B cell (primary cell): ENCODE data around the gene LRRC61. TPM values are rescaled to one million over a fixed set of nuclear protein-coding genes. Genes with fewer than 3 reads are reported as not detected.
"Not testable (repeated sequence)": the region's sequence is repeated elsewhere in the genome, so short reads cannot be mapped to it uniquely, and the experiment has no call there.

ENCODE experiments used
- ATAC-seq: fragments of 200-7000 bp; cut with Tn5 transposase; one replicate; pipeline ENCODE4 v1.10.0; 2021; ENCODE audit warnings: low read depth, mild to moderate bottlenecking, moderate number of reproducible peaks, moderate library complexity
- CTCF ChIA-PET: fragments of 350-600 bp; sonication (Branson Sonifier 250); formaldehyde crosslinking; loops from one replicate; lab custom pipeline; 2021; ENCODE audit warnings: antibody characterized with exemption, inconsistent platforms; lab: Charles Lee
- POLR2A ChIA-PET: fragments of 350-600 bp; sonication (Branson Sonifier 250); formaldehyde crosslinking; loops from one replicate; lab custom pipeline; 2021; ENCODE audit warnings: antibody characterized with exemption; lab: Charles Lee
- DNase-seq: peaks from one replicate; pipeline ENCODE4 v3.0.0; 2013
- H2AFZ ChIP-seq: 2 replicates; pipeline ENCODE4 v1.6.1; 2012; ENCODE audit warnings: mild to moderate bottlenecking, low read depth, low read length; ENCODE audit not compliant: insufficient read depth, poor library complexity, severe bottlenecking
- H3K27ac ChIP-seq, 2 donors: 1 replicate in 1 of 2; 2 replicates in 1 of 2; pipeline ENCODE4 v1.5.1; 2012 to 2013; ENCODE audit warnings: low read length in 2 of 2, mild to moderate bottlenecking in 2 of 2, moderate library complexity in 1 of 2
- H3K27me3 ChIP-seq, 4 experiments: fragments of 200-600 bp in 1 of 4; sonication (generic) in 1 of 4; replicated peaks in 1 of 4; 1 replicate in 2 of 4; 2 replicates in 2 of 4; pipeline versions ENCODE4 v1.6.1 to v1.7.0; 2013 to 2016; ENCODE audit warnings: low read length in 3 of 4, mild to moderate bottlenecking in 2 of 4, mixed read lengths in 1 of 4, moderate library complexity in 1 of 4; ENCODE audit not compliant: insufficient read depth in 4 of 4, control insufficient read depth in 3 of 4; ENCODE audit errors: control extremely low read depth in 1 of 4
- H3K36me3 ChIP-seq, 2 experiments: replicated peaks in 1 of 2; 1 replicate in 1 of 2; 2 replicates in 1 of 2; pipeline versions ENCODE4 v1.6.1 to v1.7.1; 2013; ENCODE audit warnings: low read length in 1 of 2; ENCODE audit not compliant: insufficient read depth in 2 of 2, control insufficient read depth in 1 of 2; ENCODE audit errors: control extremely low read depth in 1 of 2, extremely low read depth in 1 of 2
- H3K4me1 ChIP-seq, 2 donors: fragments of 200-600 bp in 1 of 2; sonication (generic) in 1 of 2; 1 replicate in 1 of 2; 2 replicates in 1 of 2; pipeline versions ENCODE4 v1.5.1 to v1.6.1; 2013 to 2017; ENCODE audit warnings: low read length in 2 of 2; ENCODE audit not compliant: control insufficient read depth in 2 of 2, insufficient read depth in 2 of 2
- H3K4me2 ChIP-seq: replicated peaks from 2 replicates; pipeline ENCODE3; 2012; ENCODE audit warnings: mild to moderate bottlenecking, low read depth, low read length; ENCODE audit not compliant: poor library complexity, severe bottlenecking
- H3K4me3 ChIP-seq, 5 experiments: fragments of 200-600 bp in 1 of 5; sonication (generic) in 1 of 5; 1 replicate in 3 of 5; 2 replicates in 2 of 5; pipeline versions ENCODE4 v1.5.1 to v1.7.0; 2011 to 2016; ENCODE audit warnings: low read length in 4 of 5, mild to moderate bottlenecking in 4 of 5, low read depth in 2 of 5, control low read depth in 1 of 5, moderate library complexity in 1 of 5; ENCODE audit not compliant: insufficient read depth in 1 of 5; ENCODE audit errors: control extremely low read depth in 1 of 5, extremely low read depth in 1 of 5
- H3K79me2 ChIP-seq: fragments of 200-600 bp; sonication (generic); one replicate; pipeline ENCODE4 v1.6.0; 2016; ENCODE audit warnings: low read length; ENCODE audit not compliant: control insufficient read depth, insufficient read depth
- H3K9ac ChIP-seq: fragments of 200-600 bp; sonication (generic); 2 replicates; pipeline ENCODE4 v1.6.1; 2017; ENCODE audit warnings: mild to moderate bottlenecking, low read length, moderate library complexity
- H3K9me3 ChIP-seq, 3 donors: one replicate each; pipeline versions ENCODE4 v1.6.1 to v1.7.1; 2013; ENCODE audit warnings: low read length in 2 of 3; ENCODE audit not compliant: control insufficient read depth in 2 of 3, insufficient read depth in 1 of 3; ENCODE audit errors: control extremely low read depth in 1 of 3
- H4K20me1 ChIP-seq: 2 replicates; pipeline ENCODE4 v1.6.0; 2012; ENCODE audit warnings: mild to moderate bottlenecking, low read length; ENCODE audit not compliant: insufficient read depth, control insufficient read depth, poor library complexity, severe bottlenecking
- H3K27ac Mint-ChIP-seq: one replicate; pipeline ENCODE4 v1.8.0; 2021; ENCODE audit warnings: mixed read lengths
- H3K27me3 Mint-ChIP-seq: one replicate; pipeline ENCODE4 v1.8.0; 2021; ENCODE audit warnings: mixed read lengths
- H3K4me1 Mint-ChIP-seq: one replicate; pipeline ENCODE4 v1.8.0; 2021; ENCODE audit warnings: mixed read lengths
- H3K4me3 Mint-ChIP-seq: one replicate; pipeline ENCODE4 v1.8.0; 2021; ENCODE audit warnings: mixed read lengths
- H3K9me3 Mint-ChIP-seq: one replicate; pipeline ENCODE4 v1.8.0; 2022; ENCODE audit warnings: mixed read lengths; ENCODE audit not compliant: insufficient read depth
- WGBS: methylation state at CpG from one replicate; pipeline ENCODE4 v1.1.5; 2013; ENCODE audit warnings: missing lambda C conversion rate; ENCODE audit not compliant: insufficient coverage; 5-methylcytosine and 5-hydroxymethylcytosine counted together
- intact Hi-C: fragments of 100-400 bp; cut with micrococcal nuclease; formaldehyde crosslinking; loops from one replicate; pipeline ENCODE4 v1.10.0; 2022
- polyA plus RNA-seq: library from polyadenylated mRNA; depleted of rRNA; stranded (reverse); fragments of >200 nt; gene quantifications from 2 replicates; pipeline ENCODE4 v1.2.3, GENCODE V29; 2012
- total RNA-seq, 2 donors: library from RNA; stranded (reverse); fragments of 120-200 nt in 1 of 2; gene quantifications; 1 replicate in 1 of 2; 2 replicates in 1 of 2; pipeline versions ENCODE4 v1.2.3 to v1.2.4, GENCODE V29; 2013 to 2022

The LRRC61 gene
- total and polyA plus RNA-seq, 2 donors (not counting 1 experiment from before 2014, with no cell fraction given) = 12.8 to 12.9 TPM

- H3K4me1 ChIP-seq, POLR2A ChIA-PET, H3K9me3 Mint-ChIP-seq, H3K79me2 ChIP-seq, H3K9ac ChIP-seq, ATAC-seq, H3K4me3 Mint-ChIP-seq, H3K4me2 ChIP-seq, H3K36me3 ChIP-seq, H4K20me1 ChIP-seq, DNase-seq, H3K27ac ChIP-seq, H3K27ac Mint-ChIP-seq, intact Hi-C loops, H3K27me3 ChIP-seq, H3K4me1 Mint-ChIP-seq, H3K27me3 Mint-ChIP-seq, H2AFZ ChIP-seq, H3K4me3 ChIP-seq, H3K9me3 ChIP-seq: not testable (repeated sequence)
- CTCF ChIA-PET = interaction anchor here (1.0 kb wide), 1 partner anchor 129 kb away, joined by 4 read pairs; no protein-coding TSS in a partner anchor
- no CpG with 5 or more reads among the region's 6 CpGs for WGBS
These were observed 32.8 kb upstream of the LRRC61 start for GRCh38 chr7:150290317-150290716.

- H3K9me3 ChIP-seq, intact Hi-C loops, H3K27ac ChIP-seq, POLR2A ChIA-PET, CTCF ChIA-PET, H3K27ac Mint-ChIP-seq, H3K79me2 ChIP-seq, H3K27me3 ChIP-seq, H3K4me3 ChIP-seq, H3K9ac ChIP-seq, H4K20me1 ChIP-seq, ATAC-seq, DNase-seq, H3K4me3 Mint-ChIP-seq, H3K27me3 Mint-ChIP-seq, H3K4me1 ChIP-seq, H3K4me1 Mint-ChIP-seq, H2AFZ ChIP-seq, H3K9me3 Mint-ChIP-seq, H3K4me2 ChIP-seq, H3K36me3 ChIP-seq: not testable (repeated sequence)
- 100% methylated on average over 1 of the region's 8 CpGs for WGBS
These were observed 28.1 kb upstream of the LRRC61 start for GRCh38 chr7:150295027-150295426.

- H3K4me3 ChIP-seq, H3K27ac ChIP-seq, H3K27ac Mint-ChIP-seq, H3K4me1 ChIP-seq, H3K9me3 Mint-ChIP-seq, ATAC-seq, H3K27me3 ChIP-seq, CTCF ChIA-PET, H3K36me3 ChIP-seq, H3K79me2 ChIP-seq, H3K4me3 Mint-ChIP-seq, H3K4me2 ChIP-seq, H3K27me3 Mint-ChIP-seq, DNase-seq, H3K9me3 ChIP-seq, H3K9ac ChIP-seq, H3K4me1 Mint-ChIP-seq, H2AFZ ChIP-seq, POLR2A ChIA-PET, H4K20me1 ChIP-seq, intact Hi-C loops: not testable (repeated sequence)
- no CpG with 5 or more reads among the region's 8 CpGs for WGBS
These were observed 27.5 kb upstream of the LRRC61 start for GRCh38 chr7:150295614-150296013.

GRCh38 chr7:150296802-150297201, 26.4 kb upstream of the LRRC61 start:
- H3K4me1 Mint-ChIP-seq, H3K9ac ChIP-seq, ATAC-seq, H3K4me2 ChIP-seq, H3K4me3 Mint-ChIP-seq, DNase-seq, H3K9me3 ChIP-seq, H2AFZ ChIP-seq, H3K36me3 ChIP-seq, CTCF ChIA-PET, H3K27me3 Mint-ChIP-seq, H4K20me1 ChIP-seq, H3K4me1 ChIP-seq, H3K27ac ChIP-seq, POLR2A ChIA-PET, H3K27me3 ChIP-seq, H3K79me2 ChIP-seq, H3K4me3 ChIP-seq, intact Hi-C loops, H3K27ac Mint-ChIP-seq, H3K9me3 Mint-ChIP-seq: not testable (repeated sequence)
- 94% methylated on average over 4 of the region's 10 CpGs for WGBS
